ENCODE measurements around the gene BACH2.
"Not testable (repeated sequence)": the region's sequence is repeated elsewhere in the genome, so short reads cannot be mapped to it uniquely, and the experiment has no call there.

BACH2 gene

GRCh38 chr6:90039911-90040310 lies 256.7 kb downstream of the BACH2 start:
- DNase-seq = no peak

DNA sequence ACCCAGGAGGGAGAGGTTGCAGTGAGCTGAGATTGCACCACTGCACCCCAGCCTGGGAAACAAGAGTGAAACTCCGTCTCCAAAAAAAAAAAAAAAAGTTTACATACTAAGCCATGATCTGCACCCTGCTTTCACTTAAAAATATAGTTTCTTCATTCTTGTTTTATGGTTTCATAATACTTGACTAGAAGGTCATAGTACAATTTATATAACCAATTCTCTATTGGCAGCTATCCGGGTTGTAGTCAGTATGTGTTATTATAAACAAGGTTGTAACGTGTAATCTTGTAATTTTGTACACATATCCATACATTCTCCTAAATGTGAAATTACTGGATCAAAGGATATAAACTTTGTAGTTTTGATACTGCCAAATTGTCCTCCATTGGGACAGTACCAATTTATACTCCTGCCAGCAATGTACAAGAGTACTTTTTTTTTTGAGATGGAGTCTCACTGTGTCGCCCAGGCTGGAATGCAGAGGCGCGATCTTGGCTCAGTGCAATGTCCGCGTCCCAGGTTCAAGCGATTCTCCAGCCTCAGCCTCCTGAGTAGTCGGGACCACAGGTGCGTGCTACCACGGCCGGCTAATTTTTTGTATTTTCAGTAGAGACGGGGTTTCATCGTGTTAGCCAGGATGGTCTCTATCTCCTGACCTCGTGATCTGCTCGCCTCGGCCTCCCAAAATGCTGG lies 257.5 kb downstream of the BACH2 start:
- no peak for DNase-seq

DNA sequence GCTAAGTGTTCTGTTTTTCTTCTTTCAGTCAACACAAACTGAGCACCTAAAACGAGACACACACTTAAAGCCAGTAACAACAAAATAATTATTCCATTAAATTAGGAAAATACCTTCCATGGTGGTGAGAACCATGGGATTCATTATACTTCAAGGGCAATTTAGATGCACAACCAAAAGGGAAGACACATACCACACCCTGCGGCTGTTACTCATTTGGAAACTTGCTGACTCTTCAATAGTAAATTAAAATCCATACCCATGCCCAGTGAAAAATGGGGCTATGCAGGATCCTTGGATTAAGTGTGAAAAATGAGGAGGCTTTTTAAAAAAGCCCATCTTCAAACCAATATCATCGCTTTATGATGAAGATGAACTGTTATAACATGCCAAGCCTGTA lies 259.7 kb downstream of the BACH2 start:
- DNase-seq = no peak

- DNase-seq = no peak
These were observed 261.5 kb downstream of the BACH2 start for GRCh38 chr6:90035047-90035723.

DNA sequence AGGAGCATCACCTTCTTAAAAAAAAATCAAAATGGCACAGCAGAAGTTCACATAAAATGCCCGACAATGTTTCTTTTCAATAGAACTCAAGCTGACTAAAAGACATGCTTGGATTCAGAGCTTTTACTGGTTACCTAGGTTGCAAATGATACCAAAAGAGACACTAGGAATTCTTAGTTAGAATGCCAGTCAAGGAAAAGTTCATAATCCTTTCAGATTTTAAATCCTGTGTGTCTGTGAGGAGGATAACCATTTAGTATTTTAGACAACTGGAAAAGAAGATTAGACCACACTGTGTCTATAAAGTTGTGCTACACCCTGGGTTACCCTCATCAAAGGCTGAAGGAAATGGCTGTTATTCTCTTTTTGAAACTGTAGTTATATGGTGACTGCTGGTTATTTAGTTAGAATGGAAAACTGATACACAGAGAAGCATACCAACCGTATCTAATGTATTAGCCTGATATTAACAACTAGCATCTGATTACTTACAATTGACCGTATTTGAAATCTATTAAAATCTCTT lies 262.8 kb downstream of the BACH2 start:
- DNase-seq = no peak

DNA sequence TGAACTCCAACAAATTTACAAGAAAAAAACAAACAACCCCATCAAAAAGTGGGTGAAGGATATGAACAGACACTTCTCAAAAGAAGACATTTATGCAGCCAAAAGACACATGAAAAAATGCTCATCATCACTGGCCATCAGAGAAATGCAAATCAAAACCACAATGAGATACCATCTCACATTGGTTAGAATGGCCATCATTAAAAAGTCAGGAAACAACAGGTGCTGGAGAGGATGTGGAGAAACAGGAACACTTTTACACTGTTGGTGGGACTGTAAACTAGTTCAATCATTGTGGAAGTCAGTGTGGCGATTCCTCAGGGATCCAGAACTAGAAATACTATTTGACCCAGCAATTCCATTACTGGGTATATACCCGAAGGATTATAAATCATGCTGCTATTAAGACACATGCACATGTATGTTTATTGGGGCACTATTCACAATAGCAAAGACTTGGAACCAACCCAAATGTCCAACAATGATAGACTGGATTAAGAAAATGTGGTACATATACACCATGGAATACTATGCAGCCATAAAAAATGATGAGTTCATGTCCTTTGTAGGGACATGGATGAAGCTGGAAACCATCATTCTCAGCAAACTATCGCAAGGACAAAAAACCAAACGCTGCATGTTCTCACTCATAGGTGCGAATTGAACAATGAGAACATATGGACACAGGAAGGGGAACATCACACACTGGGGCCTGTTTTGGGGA lies 264.0 kb downstream of the BACH2 start:
- not testable (repeated sequence) for DNase-seq

GRCh38 chr6:90028995-90029635 lies 267.5 kb downstream of the BACH2 start:
- DNase-seq = no peak

DNA sequence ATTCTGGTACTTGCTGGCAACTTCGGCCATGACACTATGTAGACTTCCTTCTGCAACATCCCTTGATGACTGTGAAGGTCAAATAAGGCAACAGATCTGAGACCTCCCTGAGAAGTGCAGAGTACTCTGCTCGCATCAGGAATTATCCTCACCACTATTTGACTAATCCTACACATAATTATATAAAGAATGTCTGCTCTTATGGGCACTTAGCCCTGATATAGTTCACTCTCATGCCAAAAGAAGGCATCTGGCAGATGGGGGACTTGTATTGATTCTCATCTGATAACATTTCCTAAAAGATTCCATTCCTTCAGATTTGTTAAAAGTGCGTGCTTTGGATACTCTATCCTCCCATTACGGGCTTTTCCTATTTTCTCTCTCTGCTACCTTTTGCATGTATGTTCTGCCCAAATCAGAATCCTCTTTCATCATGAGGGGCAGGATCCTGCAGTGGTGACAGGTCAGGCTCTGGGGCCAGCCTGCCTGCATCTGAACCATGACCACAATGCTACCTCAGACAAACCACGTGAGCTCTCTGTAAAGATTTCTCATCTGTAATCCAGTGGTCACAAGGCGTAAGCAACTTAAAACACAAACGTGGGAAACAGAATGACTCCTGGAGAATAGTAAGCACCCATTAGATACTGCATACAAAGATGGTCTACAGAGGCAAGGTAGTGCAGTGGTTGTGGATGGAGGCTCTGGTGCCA lies 268.4 kb downstream of the BACH2 start:
- DNase-seq = no peak

GRCh38 chr6:90026216-90026615 lies 270.4 kb downstream of the BACH2 start:
- DNase-seq = no peak

- DNase-seq = no peak
These were observed 271.1 kb downstream of the BACH2 start for GRCh38 chr6:90025523-90026061.

DNA sequence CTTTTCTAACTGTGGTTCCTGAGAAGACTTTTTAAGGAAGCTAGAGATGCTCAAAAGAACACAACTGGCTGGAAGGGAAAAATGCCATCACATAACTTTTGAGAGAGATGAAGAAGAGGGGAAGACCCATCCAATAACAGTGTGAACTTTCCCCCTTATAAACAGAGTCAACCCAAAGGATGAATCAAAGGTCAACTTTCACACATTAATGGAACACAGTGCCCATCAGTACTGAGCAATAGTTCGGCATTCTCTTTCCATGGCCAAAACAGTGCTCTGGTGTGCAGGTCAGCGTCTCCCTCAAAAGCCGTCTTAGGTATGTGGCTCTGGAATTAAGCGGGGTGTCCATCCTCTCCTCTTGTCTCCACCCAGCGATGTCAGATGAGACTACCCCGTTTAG lies 272.0 kb downstream of the BACH2 start:
- DNase-seq = no peak

- DNase-seq = no peak
These were observed 274.9 kb downstream of the BACH2 start for GRCh38 chr6:90021711-90022110.

DNA sequence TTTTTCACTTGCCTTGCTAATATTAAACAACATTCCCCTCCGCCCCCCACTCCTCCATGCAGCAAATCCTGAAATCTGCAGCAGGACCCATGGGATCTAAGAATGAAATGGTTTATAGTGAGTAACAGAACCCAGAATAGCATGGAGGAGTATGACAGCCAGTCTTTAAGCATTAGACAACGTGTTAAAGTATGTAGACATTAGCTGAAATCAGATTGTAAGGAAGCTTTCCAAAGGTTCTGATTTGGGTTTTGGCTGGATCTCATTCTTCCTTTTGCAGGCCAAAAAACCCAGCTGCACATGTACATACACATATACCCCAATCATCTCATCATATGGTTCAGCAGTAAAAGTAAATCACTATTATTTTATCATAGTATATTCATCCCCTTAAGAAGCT lies 275.9 kb downstream of the BACH2 start:
- DNase-seq = no peak

- no peak for DNase-seq
These were observed 277.4 kb downstream of the BACH2 start for GRCh38 chr6:90019216-90019615.

DNA sequence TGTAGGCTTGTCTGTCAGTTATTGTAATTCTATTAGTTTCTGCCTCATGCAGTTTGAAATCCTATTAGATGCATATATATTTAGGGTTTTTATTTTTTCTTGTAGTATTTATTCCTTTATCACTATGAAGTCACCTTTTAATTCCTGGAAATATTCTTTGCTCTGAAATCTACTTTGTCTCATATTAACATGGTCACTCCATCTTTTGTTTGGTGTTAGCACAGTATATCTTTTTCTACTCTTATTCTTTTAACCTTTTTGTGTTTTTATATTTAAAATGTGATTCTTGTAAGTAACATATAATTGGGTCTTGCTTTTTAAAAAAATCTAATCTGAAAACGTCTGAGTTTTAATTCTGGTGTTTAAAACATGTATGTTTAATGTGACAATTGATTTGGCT lies 280.8 kb downstream of the BACH2 start:
- DNase-seq = no peak

DNA sequence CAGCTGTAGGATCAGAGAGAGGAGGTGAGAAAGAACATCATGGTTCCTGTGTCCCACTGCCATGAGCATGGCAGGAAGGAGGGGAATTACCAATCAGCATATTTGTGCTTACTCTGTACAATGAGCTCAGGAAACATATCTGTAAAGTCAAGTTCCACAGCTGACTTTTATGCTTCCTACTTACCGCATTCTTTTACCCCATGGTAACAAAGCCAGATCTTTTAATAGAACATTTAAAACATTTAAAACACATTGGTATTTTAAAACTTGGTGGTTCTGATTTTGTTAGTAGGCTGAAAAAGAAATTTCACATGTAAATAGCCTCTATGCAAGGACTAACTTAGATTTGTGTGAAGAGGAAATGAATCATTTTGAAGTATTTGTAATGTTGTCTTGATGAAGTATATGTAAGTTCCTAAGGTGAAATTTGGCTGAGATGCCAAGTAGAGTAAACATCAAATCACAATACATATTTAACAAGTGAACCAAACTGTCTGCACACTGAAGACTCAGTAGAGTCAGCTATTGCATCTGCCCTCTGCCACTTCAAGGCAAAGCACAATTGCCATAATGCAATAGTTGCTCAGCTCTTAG lies 287.6 kb downstream of the BACH2 start:
- no peak for DNase-seq

GRCh38 chr6:90008189-90008907 lies 288.3 kb downstream of the BACH2 start:
- no peak for DNase-seq

DNA sequence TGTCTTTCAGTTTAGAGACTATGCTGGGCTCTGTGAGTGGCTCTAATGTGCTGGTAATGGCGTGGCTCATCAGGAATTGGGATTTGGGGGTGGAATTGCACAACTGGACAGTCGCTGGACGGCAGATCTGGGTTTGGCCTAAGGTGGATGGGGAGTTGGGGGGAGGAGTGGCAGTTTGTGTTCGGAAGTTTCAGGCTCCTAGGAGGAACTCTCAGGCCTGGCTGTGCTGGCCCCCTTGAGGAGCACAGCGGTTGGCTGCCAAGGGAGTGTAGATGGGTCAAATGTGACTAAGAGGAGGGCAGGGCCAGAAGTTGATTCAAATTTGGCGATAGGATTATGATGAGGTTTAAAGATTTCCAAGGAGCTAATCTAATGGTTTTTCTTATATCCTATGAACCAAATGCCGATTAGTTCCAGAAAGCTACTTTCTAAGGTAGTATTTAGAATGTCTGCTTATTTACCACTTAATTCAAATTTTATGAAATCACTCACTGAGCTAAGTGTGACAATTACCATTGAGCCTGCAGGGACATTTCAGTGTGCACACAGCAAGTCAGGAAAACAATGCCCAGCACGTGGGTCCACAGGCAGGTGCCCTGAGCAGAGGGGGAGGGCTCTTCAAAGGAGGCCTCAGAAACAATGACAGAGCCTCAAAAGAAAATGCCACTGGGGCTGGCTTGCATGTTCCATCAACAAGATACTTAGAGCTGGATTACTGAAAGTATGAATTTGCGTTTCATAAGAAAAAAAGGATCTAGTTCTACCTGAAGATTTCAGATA lies 291.4 kb downstream of the BACH2 start:
- no peak for DNase-seq

DNA sequence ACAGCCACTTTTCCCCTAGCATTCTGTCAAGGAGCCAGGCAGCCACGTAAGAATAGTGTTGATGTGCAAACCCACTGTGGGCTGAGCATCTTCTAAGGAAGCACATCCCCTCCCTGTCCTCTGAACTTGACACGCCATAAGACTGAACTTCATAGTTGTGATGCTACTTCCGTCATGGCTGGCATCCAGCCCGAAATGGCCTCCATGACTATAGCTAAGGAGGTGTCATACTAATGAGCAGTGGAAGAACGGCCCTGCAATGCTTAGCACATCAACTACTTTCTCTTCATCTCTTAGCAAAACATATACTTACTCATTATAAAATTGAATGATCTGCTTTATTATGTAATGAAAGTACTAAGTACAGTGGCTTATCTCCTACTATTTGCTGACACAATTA lies 292.1 kb downstream of the BACH2 start:
- no peak for DNase-seq

Measured in amygdala (tissue), 56 donors.